ENCODE results near the gene CACNA1C.

Gene CACNA1C

DNA sequence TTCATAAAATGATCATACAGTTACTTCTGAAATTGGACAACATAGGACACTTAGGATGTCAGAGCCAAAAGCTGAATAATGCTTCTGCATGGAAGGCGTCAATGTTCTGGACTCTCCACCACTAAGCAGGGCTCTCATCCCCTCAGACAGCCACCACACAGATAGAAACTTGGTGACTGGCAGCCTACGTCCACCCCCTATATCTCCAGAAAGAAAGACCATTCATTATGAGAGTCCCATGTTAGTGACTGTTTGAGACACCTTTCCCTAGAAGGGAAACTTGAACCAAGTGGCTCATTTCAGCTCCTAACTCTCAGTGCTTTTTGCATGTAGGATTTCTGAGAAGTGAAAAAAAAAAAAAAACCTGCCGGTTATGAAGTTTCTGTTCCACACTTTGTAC lies 491.0 kb downstream of the CACNA1C start:
- DNase-seq = no peak

GRCh38 chr12:2544230-2544629 lies 491.4 kb downstream of the CACNA1C start:
- no peak for DNase-seq

DNA sequence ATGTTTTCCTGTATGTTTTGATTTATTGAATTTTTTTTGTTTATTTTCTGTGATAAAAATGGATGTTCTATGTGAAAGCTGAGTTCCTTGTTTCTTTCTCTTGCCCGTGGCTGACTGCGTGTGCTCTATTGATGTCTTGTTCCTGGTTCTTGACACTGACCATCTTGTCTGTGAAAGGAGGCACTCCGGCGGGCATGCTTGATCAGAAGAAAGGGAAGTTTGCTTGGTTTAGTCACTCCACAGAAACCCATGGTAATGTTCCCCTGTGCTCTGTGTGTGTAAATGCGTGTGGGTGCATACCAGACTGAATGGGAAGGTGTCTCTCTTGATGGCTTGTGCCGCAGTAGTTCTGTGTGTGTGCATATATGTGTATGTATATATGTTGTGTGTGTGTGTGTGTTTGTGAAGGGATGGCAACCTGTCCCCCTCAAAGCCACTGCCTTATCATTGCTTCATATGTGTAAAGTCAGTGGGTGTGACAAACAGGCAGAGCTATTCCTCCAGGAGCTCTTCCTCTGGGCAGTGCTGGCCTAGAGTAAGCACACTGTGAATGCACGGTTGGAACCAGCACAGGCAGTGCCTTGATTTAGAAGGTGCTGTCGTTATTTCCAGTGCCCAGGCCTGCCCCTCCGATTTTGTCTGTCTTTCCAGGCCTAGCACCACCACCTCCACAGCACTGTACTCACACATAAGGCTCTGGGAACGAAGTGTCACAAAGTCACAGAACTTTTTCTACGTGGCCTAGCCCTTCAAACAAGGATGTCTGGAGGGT lies 494.7 kb downstream of the CACNA1C start:
- no peak for DNase-seq

GRCh38 chr12:2548081-2548480 lies 495.3 kb downstream of the CACNA1C start:
- DNase-seq = no peak

DNA sequence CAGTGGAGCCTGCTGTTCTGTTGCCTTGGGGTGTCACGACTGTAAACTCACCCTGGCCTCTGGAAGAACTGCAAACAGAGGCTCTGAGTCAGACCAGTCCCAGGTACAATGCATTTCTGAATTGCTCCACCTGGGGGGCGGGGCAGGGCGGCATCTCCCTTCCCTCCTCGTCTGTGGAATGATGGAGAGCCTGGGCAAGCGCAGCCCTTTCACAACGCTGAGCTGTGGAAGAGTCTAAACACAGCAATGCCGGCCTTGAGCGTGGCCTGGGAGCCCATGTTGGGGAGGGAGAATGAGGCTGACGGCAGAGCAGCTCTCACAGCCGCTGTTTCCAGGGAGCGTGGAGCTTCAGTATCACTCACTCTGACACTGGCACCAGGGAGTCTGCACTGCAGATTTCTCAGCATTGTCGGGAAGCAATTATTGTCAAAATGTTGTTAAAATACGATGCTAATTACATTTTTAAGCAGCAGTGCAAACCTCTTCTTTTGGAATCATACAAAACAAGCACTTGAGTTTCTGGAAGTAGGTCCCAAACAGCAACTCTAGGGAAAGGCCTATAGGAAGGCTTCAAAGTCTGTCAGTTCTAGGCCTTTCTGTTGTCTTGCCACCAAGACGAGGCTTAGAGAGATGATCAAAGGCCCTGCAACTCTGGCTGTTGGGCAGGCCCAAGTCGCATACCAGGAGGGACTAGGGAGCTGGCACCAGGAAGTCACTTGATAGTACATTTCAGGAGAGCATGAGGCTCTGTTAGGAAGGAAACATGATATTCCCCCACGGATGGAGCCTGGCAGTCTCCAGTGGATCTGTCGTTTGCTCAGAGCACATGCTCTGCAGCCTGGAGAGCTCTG lies 498.0 kb downstream of the CACNA1C start:
- no peak for DNase-seq

GRCh38 chr12:2551412-2551900 lies 498.7 kb downstream of the CACNA1C start:
- DNase-seq = no peak

GRCh38 chr12:2552000-2552756 lies 499.4 kb downstream of the CACNA1C start:
- no peak for DNase-seq

- no peak for DNase-seq
Observed at GRCh38 chr12:2553388-2554126, 500.8 kb downstream of the CACNA1C start.

GRCh38 chr12:2555487-2556082 lies 502.8 kb downstream of the CACNA1C start:
- DNase-seq = no peak

- DNase-seq = no peak
Observed at GRCh38 chr12:2557597-2557996, 504.8 kb downstream of the CACNA1C start.

- DNase-seq = no peak
Observed at GRCh38 chr12:2559931-2560330, 507.1 kb downstream of the CACNA1C start.

GRCh38 chr12:2560356-2560755 lies 507.6 kb downstream of the CACNA1C start:
- DNase-seq = no peak

GRCh38 chr12:2561367-2561766 lies 508.6 kb downstream of the CACNA1C start:
- DNase-seq = no peak

GRCh38 chr12:2562400-2562799 lies 509.6 kb downstream of the CACNA1C start:
- no peak for DNase-seq

DNA sequence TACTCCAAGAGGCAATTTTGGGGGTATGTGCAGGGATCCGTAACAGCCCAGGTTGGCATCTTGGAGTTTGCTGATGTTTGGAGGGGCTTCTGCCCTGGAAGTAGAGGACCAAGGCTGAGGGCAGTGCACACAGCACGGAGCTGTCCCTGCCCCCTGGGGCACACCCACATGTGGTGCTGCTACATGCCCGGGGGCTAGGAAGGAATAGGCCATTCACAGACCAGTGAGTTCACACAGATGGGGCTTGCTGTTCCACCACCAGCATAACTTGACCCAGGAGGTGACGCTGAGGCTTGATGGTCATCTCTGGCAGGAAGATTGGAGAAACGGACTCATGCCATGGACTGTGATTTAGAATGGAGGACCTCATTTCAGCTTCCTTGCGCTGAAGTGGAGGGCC lies 510.9 kb downstream of the CACNA1C start:
- no peak for DNase-seq

- DNase-seq = no peak
Observed at GRCh38 chr12:2566161-2566560, 513.4 kb downstream of the CACNA1C start.

DNA sequence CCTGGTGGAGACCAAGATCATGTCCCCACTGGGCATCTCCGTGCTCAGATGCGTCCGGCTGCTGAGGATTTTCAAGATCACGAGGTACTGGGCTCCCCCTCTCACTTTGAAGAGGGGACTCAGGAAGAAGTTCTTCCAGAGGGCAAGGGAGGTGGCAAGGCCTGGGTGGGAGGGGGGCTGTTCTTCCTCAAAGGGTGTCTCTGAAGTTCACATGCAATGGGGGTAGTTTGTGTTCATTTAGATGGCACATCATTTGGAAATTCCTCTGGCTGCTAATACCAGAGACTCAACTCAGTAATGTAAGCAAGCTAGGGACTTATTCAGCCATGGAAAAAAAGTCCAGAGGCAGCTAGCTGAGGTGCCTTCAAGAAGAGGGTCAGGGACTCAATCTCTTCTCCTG lies 514.9 kb downstream of the CACNA1C start:
- no peak for DNase-seq

DNA sequence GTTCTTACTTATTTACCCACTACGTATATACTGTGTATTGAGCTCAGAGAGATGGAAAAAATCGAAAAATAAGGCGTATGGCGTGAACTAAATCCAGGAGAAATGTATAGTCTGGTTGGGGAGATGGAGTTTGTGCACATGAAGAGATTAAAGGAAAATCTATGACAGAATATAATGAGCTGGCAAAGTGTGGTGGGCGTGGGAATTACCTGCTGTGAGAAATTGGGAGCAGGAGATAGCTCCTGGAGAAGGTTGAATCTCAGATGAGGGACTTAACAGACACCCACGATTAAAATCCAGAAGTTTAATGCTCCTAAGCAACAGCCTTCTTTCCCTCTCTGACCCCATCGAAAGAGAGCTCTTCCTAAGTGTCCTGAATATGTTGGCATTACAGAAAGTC lies 517.8 kb downstream of the CACNA1C start:
- no peak for DNase-seq

- no peak for DNase-seq
Observed at GRCh38 chr12:2574355-2574935, 521.7 kb downstream of the CACNA1C start.

GRCh38 chr12:2575245-2575644 lies 522.5 kb downstream of the CACNA1C start:
- DNase-seq = no peak

- no peak for DNase-seq
Observed at GRCh38 chr12:2578211-2578610, 525.4 kb downstream of the CACNA1C start.

- DNase-seq = no peak
Observed at GRCh38 chr12:2578772-2579171, 526.0 kb downstream of the CACNA1C start.

Data from DMS53 (cell line).